Chondrocyte (in vitro differentiated cells): ENCODE data around the gene MFSD2A. TPM values are rescaled to one million over a fixed set of nuclear protein-coding genes. Genes with fewer than 3 reads are reported as not detected.
A peak's percentile ranks its signal among the peaks of the same experiment; 100 is the strongest.

ENCODE experiments used
- DNase-seq: peaks from one replicate; pipeline ENCODE4 v3.0.0; 2021; ENCODE audit warnings: mixed read lengths, low spot score
- H3K27ac Mint-ChIP-seq: one replicate; pipeline ENCODE4 v1.8.0; 2021; ENCODE audit warnings: mild to moderate bottlenecking, moderate library complexity, mixed read lengths; ENCODE audit not compliant: unreplicated experiment
- H3K27me3 Mint-ChIP-seq: 2 replicates; pipeline ENCODE4 v1.8.0; 2021; ENCODE audit warnings: low read depth, mixed read lengths
- H3K36me3 Mint-ChIP-seq: 2 replicates; pipeline ENCODE4 v1.8.0; 2021; ENCODE audit warnings: low read depth, mixed read lengths
- H3K4me1 Mint-ChIP-seq: 2 replicates; pipeline ENCODE4 v1.8.0; 2021; ENCODE audit warnings: low read depth, mild to moderate bottlenecking, mixed read lengths
- H3K4me3 Mint-ChIP-seq: one replicate; pipeline ENCODE4 v1.8.0; 2021; ENCODE audit warnings: mild to moderate bottlenecking, moderate library complexity, mixed read lengths; ENCODE audit not compliant: unreplicated experiment
- H3K9me3 Mint-ChIP-seq: 2 replicates; pipeline ENCODE4 v1.8.0; 2021; ENCODE audit warnings: low read depth, mixed read lengths
- CTCF ChIP-seq: fragments of 200-600 bp; sonication (generic); IDR thresholded peaks from 2 replicates; pipeline ENCODE4 v1.5.0; 2021; ENCODE audit warnings: antibody characterized with exemption, mild to moderate bottlenecking, moderate library complexity
- total RNA-seq: library from RNA; stranded (reverse); gene quantifications from 3 replicates; pipeline ENCODE4 v1.2.1, GENCODE V29; 2021

MFSD2A gene
- total RNA-seq, 1 donor from 2014 or later, result 1.4 TPM

GRCh38 chr1:39952359-39953110 is 2.4 kb upstream of the MFSD2A start:
- TF ChIP-seq CTCF, result no peak
- Mint-ChIP-seq H3K9me3 (no peaks in the 10 kb centered on the region), H3K36me3 (no peaks in the 10 kb centered on the region), H3K4me3 (no peak overlapping the region), H3K27ac (peak overlapping the region; percentile 4), H3K27me3 (no peaks in the 10 kb centered on the region), H3K4me1 (peaks cover 29% of the 10 kb centered on the region)
- DNase-seq, result no peak

GRCh38 chr1:39954324-39954869 is 548 bp upstream of the MFSD2A start:
- H3K4me1 Mint-ChIP-seq, result peaks cover 35% of the 10 kb centered on the region
- no peaks in the 10 kb centered on the region for H3K27me3 Mint-ChIP-seq
- DNase-seq, result no peak
- no peaks in the 10 kb centered on the region for H3K9me3 Mint-ChIP-seq
- no peak overlapping the region for H3K27ac Mint-ChIP-seq
- TF ChIP-seq CTCF, result no peak
- H3K4me3 Mint-ChIP-seq, result peak overlapping the region; percentile 85
- no peaks in the 10 kb centered on the region for H3K36me3 Mint-ChIP-seq

GRCh38 chr1:39955547-39956539 is 898 bp downstream of the MFSD2A start:
- H3K36me3 Mint-ChIP-seq, result no peaks in the 10 kb centered on the region
- no peak for DNase-seq
- H3K27me3 Mint-ChIP-seq, result no peaks in the 10 kb centered on the region
- no peak overlapping the region for H3K27ac Mint-ChIP-seq
- H3K4me1 Mint-ChIP-seq, result peaks cover 39% of the 10 kb centered on the region
- H3K9me3 Mint-ChIP-seq, result no peaks in the 10 kb centered on the region
- peak overlapping the region; percentile 85 for H3K4me3 Mint-ChIP-seq
- no peak for TF ChIP-seq CTCF

- no peak for DNase-seq
- Mint-ChIP-seq H3K36me3 (no peaks in the 10 kb centered on the region), H3K4me3 (no peak overlapping the region), H3K27ac (peak overlapping the region; percentile 12), H3K4me1 (peaks cover 37% of the 10 kb centered on the region), H3K27me3 (no peaks in the 10 kb centered on the region), H3K9me3 (no peaks in the 10 kb centered on the region)
- TF ChIP-seq CTCF, result no peak
These were observed 2.5 kb downstream of the MFSD2A start for GRCh38 chr1:39957299-39958015.
